HG02885 (cell line): ENCODE data around the gene UBE2H.
"Not testable (repeated sequence)": the region's sequence is repeated elsewhere in the genome, so short reads cannot be mapped to it uniquely, and the experiment has no call there.

ENCODE experiments used
- ATAC-seq: cut with Tn5 transposase; IDR thresholded peaks from one replicate; pipeline ENCODE4 v1.9.1; 2021; ENCODE audit warnings: mild to moderate bottlenecking; ENCODE audit not compliant: unreplicated experiment, poor library complexity

UBE2H gene

GRCh38 chr7:129796186-129796775 lies 156.5 kb downstream of the UBE2H start:
- ATAC-seq = no peak

GRCh38 chr7:129794461-129794860 lies 158.3 kb downstream of the UBE2H start:
- not testable (repeated sequence) for ATAC-seq

GRCh38 chr7:129793506-129794310 lies 159.1 kb downstream of the UBE2H start:
- ATAC-seq = no peak

- ATAC-seq = no peak
Observed at GRCh38 chr7:129792721-129793120, 160.0 kb downstream of the UBE2H start.

GRCh38 chr7:129790136-129790535 lies 162.6 kb downstream of the UBE2H start:
- no peak for ATAC-seq

- no peak for ATAC-seq
Observed at GRCh38 chr7:129789652-129790051, 163.1 kb downstream of the UBE2H start.

- ATAC-seq = no peak
Observed at GRCh38 chr7:129789000-129789399, 163.8 kb downstream of the UBE2H start.

GRCh38 chr7:129786825-129787563 lies 165.8 kb downstream of the UBE2H start:
- ATAC-seq = no peak

- ATAC-seq = no peak
Observed at GRCh38 chr7:129785685-129786514, 166.9 kb downstream of the UBE2H start.

- ATAC-seq = no peak
Observed at GRCh38 chr7:129784783-129785684, 167.7 kb downstream of the UBE2H start.

- ATAC-seq = no peak
Observed at GRCh38 chr7:129784437-129784782, 168.3 kb downstream of the UBE2H start.

GRCh38 chr7:129783584-129783919 lies 169.2 kb downstream of the UBE2H start:
- no peak for ATAC-seq

GRCh38 chr7:129782818-129783583 lies 169.8 kb downstream of the UBE2H start:
- no peak for ATAC-seq

- ATAC-seq = no peak
Observed at GRCh38 chr7:129781928-129782817, 170.6 kb downstream of the UBE2H start.

- no peak for ATAC-seq
Observed at GRCh38 chr7:129780974-129781927, 171.5 kb downstream of the UBE2H start.
